Left ventricle myocardium inferior (tissue), 1 donor: ENCODE data around the gene ZNF384. TPM values are rescaled to one million over a fixed set of nuclear protein-coding genes. Genes with fewer than 3 reads are reported as not detected.

Experiments
- DNase-seq: peaks from one replicate; pipeline ENCODE4 v3.0.0-alpha.2; 2020
- H3K27ac ChIP-seq: fragments of 200-600 bp; replicated peaks from 2 replicates; pipeline ENCODE4 v1.8.0; 2021
- H3K27me3 ChIP-seq: fragments of 200-600 bp; 2 replicates; pipeline ENCODE4 v1.8.0; 2021; ENCODE audit warnings: low read depth
- H3K36me3 ChIP-seq: fragments of 200-600 bp; 2 replicates; pipeline ENCODE4 v1.8.0; 2021
- H3K4me1 ChIP-seq: fragments of 200-600 bp; 2 replicates; pipeline ENCODE4 v1.8.0; 2021
- H3K4me3 ChIP-seq: fragments of 200-600 bp; 2 replicates; pipeline ENCODE4 v1.8.0; 2021; ENCODE audit warnings: mild to moderate bottlenecking, moderate library complexity
- H3K9me3 ChIP-seq: fragments of 200-600 bp; replicated peaks from 2 replicates; pipeline ENCODE4 v1.8.0; 2021
- intact Hi-C: fragments of 100-400 bp; cut with micrococcal nuclease; formaldehyde crosslinking; loops from one replicate; pipeline ENCODE4 v1.11.0; 2022
- total RNA-seq: library from RNA; stranded (reverse); fragmentation: NEBNext Ultra II Directional; extraction: Animal tissue kit (Norgen Biotek cat#: 25700); gene quantifications from one replicate; pipeline ENCODE4 v1.2.1, GENCODE V29; 2021
- TF ChIP-seq, protein P1 (sequence below): fragments of 200-600 bp; IDR thresholded peaks from 2 replicates; pipeline ENCODE4 v1.8.0; 2021; ENCODE audit warnings: antibody characterized with exemption, mild to moderate bottlenecking, borderline replicate concordance
- donor health status: DM: no; HTN: yes; CAD: no; lungs with severe emphysema.

ZNF384 gene
- total RNA-seq, 1 donor from 2014 or later, result 26.5 TPM

DNA sequence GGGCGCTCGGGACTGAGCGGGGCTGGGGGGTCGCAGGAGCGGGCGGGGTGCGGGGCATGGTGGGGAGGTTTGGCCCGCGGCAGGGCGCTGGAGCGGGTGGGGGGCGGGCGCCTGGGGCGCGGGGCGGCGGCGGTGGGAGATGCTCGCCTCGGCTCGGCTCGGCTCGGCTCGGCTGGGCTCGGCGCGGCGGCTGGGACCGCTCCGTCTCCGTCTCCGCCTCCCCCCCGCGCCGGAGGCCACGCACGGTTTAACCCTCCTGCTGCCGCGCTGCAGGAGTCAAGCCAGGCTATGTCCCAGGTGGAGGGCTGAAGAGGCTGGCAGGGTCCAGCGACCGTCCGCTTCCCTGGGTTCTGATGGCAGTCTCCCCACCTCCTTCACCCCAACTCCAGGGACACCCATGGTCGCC lies 11.5 kb upstream of the ZNF384 start, which contains the start of gene PIANP:
Gene PIANP, minus strand, starts transcription at position 170 of the 406 bp plus-strand sequence. CDS start 2,754 bp downstream, outside the sequence.
- no peak within 1 kb of the TSS for H3K27ac ChIP-seq
- peaks cover 100% of the 10 kb centered on the region for H3K27me3 ChIP-seq
- peak within 1 kb of the TSS; percentile 65 for H3K4me3 ChIP-seq
- no peaks in the 10 kb centered on the region for H3K9me3 ChIP-seq
- peak; percentile 38 for DNase-seq
- intact Hi-C loops, result no loop called here
- peaks cover 14% of the 10 kb centered on the region for H3K4me1 ChIP-seq
- TF ChIP-seq, protein P1, sequence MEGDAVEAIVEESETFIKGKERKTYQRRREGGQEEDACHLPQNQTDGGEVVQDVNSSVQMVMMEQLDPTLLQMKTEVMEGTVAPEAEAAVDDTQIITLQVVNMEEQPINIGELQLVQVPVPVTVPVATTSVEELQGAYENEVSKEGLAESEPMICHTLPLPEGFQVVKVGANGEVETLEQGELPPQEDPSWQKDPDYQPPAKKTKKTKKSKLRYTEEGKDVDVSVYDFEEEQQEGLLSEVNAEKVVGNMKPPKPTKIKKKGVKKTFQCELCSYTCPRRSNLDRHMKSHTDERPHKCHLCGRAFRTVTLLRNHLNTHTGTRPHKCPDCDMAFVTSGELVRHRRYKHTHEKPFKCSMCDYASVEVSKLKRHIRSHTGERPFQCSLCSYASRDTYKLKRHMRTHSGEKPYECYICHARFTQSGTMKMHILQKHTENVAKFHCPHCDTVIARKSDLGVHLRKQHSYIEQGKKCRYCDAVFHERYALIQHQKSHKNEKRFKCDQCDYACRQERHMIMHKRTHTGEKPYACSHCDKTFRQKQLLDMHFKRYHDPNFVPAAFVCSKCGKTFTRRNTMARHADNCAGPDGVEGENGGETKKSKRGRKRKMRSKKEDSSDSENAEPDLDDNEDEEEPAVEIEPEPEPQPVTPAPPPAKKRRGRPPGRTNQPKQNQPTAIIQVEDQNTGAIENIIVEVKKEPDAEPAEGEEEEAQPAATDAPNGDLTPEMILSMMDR, result no peak
- no peaks in the 10 kb centered on the region for H3K36me3 ChIP-seq

DNA sequence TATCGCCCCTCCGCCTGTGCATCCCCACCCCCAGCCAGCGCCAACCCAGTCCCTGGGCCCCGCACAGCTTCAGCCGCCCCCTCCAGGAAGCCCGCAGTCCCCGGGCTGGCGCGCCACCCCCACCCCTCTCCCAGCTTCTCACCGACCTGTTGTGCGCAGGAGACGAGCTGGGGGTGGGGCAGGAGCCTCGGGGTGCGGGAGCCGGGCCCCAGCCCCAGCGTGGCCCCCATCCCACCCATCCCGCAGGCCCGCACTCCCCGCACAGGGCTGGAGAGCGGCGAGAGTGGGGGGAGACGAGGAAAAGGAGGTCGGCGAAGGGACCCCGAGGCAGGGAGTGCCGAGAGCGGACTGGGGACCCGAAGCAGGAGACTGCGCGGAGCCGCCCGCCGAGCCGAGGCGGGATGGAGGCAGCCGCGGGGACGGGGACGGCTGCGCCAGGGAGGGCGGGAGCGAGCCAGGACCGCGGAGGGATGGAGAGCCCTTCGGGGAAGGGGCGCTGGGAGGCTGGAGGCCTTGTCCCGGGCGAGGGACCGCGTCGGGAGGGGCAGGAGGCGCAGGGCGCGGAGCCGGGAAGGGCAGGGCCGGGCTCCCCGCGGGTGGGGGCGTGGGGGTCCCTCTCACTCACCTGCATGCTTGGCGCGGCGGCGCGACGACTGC lies 10.9 kb upstream of the ZNF384 start:
- H3K9me3 ChIP-seq, result no peaks in the 10 kb centered on the region
- TF ChIP-seq, protein P1, result no peak
- no peak overlapping the region for H3K27ac ChIP-seq
- H3K4me1 ChIP-seq, result peaks cover 14% of the 10 kb centered on the region
- DNase-seq, result no peak
- peaks cover 100% of the 10 kb centered on the region for H3K27me3 ChIP-seq
- H3K4me3 ChIP-seq, result peak overlapping the region; percentile 65
- intact Hi-C loops, result no loop called here
- H3K36me3 ChIP-seq, result no peaks in the 10 kb centered on the region

DNA sequence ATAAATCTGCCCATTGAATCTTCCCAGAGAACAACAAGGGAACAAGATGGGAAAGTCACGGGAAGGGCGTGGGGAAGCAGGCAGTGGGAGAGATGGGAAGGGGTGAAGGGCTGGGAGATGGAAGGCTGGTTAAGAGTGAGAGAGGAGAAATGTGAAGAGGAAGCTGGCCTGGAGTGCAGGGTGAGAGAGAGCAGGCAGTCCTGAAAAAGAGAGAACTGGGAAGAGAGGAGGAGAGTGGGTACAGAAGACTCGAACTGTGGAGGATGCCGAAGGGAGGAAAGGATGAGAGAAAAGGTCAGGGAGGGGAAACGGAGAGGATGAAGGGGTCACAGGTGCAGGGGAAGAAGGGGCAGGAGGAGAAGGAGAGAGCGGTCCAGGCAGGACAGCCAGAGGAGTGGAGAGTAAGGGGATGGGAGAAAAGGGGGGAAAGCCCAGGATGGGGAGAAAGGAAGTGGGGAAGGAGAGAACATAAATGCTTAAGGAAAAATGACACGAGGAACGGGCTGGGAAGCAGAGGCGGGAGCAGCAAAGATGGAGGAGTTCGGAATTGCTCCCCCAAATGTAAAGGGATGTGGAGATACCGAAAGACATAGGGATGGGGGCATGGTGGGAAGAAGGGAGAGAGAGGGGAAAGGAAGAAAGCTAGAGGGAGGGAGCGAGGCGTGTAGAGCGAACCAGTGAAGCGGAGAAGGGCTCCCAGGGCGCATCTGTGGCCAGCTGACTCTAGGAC lies 10.2 kb upstream of the ZNF384 start:
- Histone ChIP-seq H3K9me3 (no peaks in the 10 kb centered on the region), H3K36me3 (no peaks in the 10 kb centered on the region), H3K4me3 (peak overlapping the region; percentile 65), H3K27ac (no peak overlapping the region), H3K27me3 (peaks cover 94% of the 10 kb centered on the region), H3K4me1 (peaks cover 14% of the 10 kb centered on the region)
- TF ChIP-seq, protein P1, result no peak
- intact Hi-C loops, result no loop called here
- no peak for DNase-seq

DNA sequence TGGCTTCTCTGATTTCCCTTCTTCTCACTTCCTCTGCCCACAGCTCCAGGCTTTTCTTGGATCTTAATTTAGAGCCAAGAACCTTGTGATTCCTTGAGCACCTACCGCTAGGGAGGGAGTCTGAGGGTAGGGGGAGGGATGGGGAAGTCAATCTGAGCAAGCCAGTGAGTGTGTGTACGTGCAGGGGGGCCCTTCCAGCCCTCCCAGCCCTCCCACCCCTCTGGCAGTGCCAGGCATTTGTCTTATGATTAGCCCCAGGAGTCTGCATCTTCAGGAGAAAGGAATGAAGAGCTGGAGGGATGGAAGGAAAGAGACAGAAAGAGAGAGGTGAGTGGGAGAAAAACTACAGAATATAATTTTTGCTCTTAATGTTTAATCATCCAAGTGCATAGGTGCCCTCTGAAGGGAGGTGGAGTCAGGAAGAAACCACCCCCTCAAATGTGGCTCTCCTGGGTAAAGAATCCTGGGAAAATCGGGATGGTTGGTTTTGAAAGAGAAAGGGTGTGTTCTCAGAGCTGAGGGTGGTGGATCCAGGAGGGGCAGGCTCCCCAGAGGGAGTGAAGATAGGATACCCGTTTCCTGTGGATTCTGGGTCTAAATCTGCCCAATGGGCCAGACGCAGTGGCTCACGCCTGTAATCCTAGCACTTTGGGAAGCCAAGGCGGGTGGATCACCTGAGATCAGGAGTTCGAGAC lies 9.3 kb upstream of the ZNF384 start:
- intact Hi-C loops, result no loop called here
- no peak for DNase-seq
- Histone ChIP-seq H3K4me3 (no peak overlapping the region), H3K4me1 (peaks cover 14% of the 10 kb centered on the region), H3K36me3 (no peaks in the 10 kb centered on the region), H3K9me3 (no peaks in the 10 kb centered on the region), H3K27me3 (peaks cover 85% of the 10 kb centered on the region), H3K27ac (no peak overlapping the region)
- TF ChIP-seq, protein P1, result no peak

DNA sequence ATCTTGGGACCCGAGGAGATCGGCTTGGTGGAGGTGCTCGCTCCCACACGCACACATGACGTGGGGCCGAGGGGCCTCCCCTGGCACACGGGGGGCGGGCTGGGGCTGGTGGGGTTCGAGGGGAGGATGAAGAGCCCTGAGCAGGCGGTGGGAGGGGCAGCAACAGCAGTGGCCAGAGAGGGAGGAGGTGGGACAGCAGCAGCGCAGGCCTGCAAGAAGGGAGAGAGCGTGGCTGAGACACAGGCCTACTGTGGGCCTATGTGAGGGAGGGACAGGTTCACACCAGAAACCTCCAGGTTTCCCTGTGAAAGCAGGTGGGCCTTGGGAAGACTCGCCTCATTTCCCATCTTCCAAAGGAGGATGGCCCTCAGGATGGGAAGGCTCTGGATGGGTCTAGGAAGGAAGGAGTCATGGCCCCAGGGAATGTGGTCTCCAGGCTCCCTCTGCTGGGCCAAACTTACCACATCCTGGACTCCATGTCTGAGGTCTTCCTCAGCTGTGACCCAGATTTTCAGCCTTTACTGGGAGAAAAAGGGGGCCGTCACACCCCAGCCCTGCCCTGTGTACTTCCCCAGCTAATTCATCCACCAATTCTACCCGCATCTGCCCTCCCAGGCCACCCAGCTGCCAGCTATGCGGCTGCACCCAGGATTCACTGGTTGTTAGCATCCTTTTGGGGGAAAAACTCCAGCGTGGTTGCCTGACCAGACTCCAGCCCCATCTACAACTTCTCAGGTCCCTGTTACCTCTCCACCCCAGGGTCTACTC lies 8.6 kb upstream of the ZNF384 start:
- intact Hi-C loops, result no loop called here
- Histone ChIP-seq H3K27ac (no peak overlapping the region), H3K9me3 (no peaks in the 10 kb centered on the region), H3K4me1 (peaks cover 14% of the 10 kb centered on the region), H3K4me3 (no peak overlapping the region), H3K36me3 (no peaks in the 10 kb centered on the region), H3K27me3 (peaks cover 78% of the 10 kb centered on the region)
- no peak for DNase-seq
- TF ChIP-seq, protein P1, result peak; percentile 56
